ENCODE measurements around the gene EIF2B5.

Gene EIF2B5

GRCh38 chr3:184175506-184175905 is 40.3 kb downstream of the EIF2B5 start:
- no peak for DNase-seq
- CTCF ChIA-PET = interaction anchor here (1.0 kb wide), 1 partner anchor 19 kb away, joined by 3 read pairs; no protein-coding TSS in a partner anchor
- no peaks in the 10 kb centered on the region for H3K27me3 ChIP-seq (replicated peaks in 2 of 5; ENCODE audit: control insufficient read depth in 4 of 5, insufficient read depth in 5 of 5, low read length in 4 of 5)
- peaks cover 15 to 56% (median 41%) of the 10 kb centered on the region in 4 experiments for H3K36me3 ChIP-seq (ENCODE audit: control insufficient read depth in 4 of 4, insufficient read depth in 4 of 4, low read length in 3 of 4)
- peak overlapping the region; percentile 70 to 98 (median 87) for H3K4me3 ChIP-seq (ENCODE audit: control insufficient read depth in 1 of 7, extremely low read depth in 1 of 7, insufficient read depth in 4 of 7, low read depth in 2 of 7, low read length in 6 of 7)
- no peaks in the 10 kb centered on the region for H3K9me3 ChIP-seq (ENCODE audit: control extremely low read depth in 1 of 5, control insufficient read depth in 4 of 5, insufficient read depth in 2 of 5, low read depth in 1 of 5, low read length in 4 of 5)
- 37% methylated on average over 8 of the region's 8 CpGs for WGBS (ENCODE audit: insufficient coverage)
- peak overlapping the region in 1 of 2 experiments; percentile 82 for H3K27ac ChIP-seq (ENCODE audit: insufficient read depth in 1 of 2, low read depth in 1 of 2, low read length in 2 of 2, poor library complexity in 1 of 2, severe bottlenecking in 2 of 2)
- peaks cover 2 to 20% (median 20%) of the 10 kb centered on the region in 4 experiments for H3K4me1 ChIP-seq (ENCODE audit: control extremely low read depth in 1 of 4, control insufficient read depth in 4 of 4, insufficient read depth in 4 of 4, low read length in 3 of 4)
- POLR2A ChIA-PET = interaction anchor here (1.2 kb wide), 1 partner anchor 20 kb away, joined by 3 read pairs; the partner anchor contains the start of gene DVL3

DNA sequence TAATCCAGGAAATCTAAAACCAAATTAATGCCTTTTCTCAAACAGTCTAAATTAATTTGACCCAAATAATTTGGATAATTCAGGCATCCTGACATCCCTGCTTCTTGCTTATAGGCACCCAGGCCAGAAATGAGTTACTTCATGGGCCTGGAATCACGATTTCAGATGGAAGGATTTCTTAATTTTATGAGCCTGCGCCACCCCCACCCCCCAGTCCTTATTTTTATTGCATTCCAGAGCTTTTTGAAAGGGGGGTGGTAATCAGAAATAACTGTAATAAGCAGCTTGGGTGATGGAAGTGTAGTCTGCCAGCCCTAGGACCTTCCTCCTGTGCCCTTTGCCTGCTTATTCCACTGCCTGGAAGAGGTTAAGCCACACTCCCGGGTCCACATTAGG is 40.8 kb downstream of the EIF2B5 start:
- peak overlapping the region in 6 of 7 experiments; percentile 70 to 98 (median 90) for H3K4me3 ChIP-seq (ENCODE audit: control insufficient read depth in 1 of 7, extremely low read depth in 1 of 7, insufficient read depth in 4 of 7, low read depth in 2 of 7, low read length in 6 of 7)
- H3K4me1 ChIP-seq (ENCODE audit: control extremely low read depth in 1 of 4, control insufficient read depth in 4 of 4, insufficient read depth in 4 of 4, low read length in 3 of 4) = peaks cover 2 to 20% (median 20%) of the 10 kb centered on the region in 4 experiments
- H3K9me3 ChIP-seq (ENCODE audit: control extremely low read depth in 1 of 5, control insufficient read depth in 4 of 5, insufficient read depth in 2 of 5, low read depth in 1 of 5, low read length in 4 of 5) = no peaks in the 10 kb centered on the region
- DNase-seq = no peak
- CTCF ChIA-PET = interaction anchor here (0.9 to 1.1 kb wide), 2 partner anchors 11 to 21 kb away, joined by 3 read pairs; partner anchors contain the start of gene DVL3
- POLR2A ChIA-PET = no interaction called here
- H3K27me3 ChIP-seq (replicated peaks in 2 of 5; ENCODE audit: control insufficient read depth in 4 of 5, insufficient read depth in 5 of 5, low read length in 4 of 5) = no peaks in the 10 kb centered on the region
- WGBS (ENCODE audit: insufficient coverage) = 50% methylated on average over 1 of the region's 3 CpGs
- peaks cover 15 to 56% (median 44%) of the 10 kb centered on the region in 4 experiments for H3K36me3 ChIP-seq (ENCODE audit: control insufficient read depth in 4 of 4, insufficient read depth in 4 of 4, low read length in 3 of 4)
- peak overlapping the region in 1 of 2 experiments; percentile 82 for H3K27ac ChIP-seq (ENCODE audit: insufficient read depth in 1 of 2, low read depth in 1 of 2, low read length in 2 of 2, poor library complexity in 1 of 2, severe bottlenecking in 2 of 2)

- Histone ChIP-seq H3K4me3 (ENCODE audit: control insufficient read depth in 1 of 7, extremely low read depth in 1 of 7, insufficient read depth in 4 of 7, low read depth in 2 of 7, low read length in 6 of 7) (peak overlapping the region in 6 of 7 experiments; percentile 19 to 98 (median 90)), H3K9me3 (ENCODE audit: control extremely low read depth in 1 of 5, control insufficient read depth in 4 of 5, insufficient read depth in 2 of 5, low read depth in 1 of 5, low read length in 4 of 5) (no peaks in the 10 kb centered on the region), H3K36me3 (ENCODE audit: control insufficient read depth in 4 of 4, insufficient read depth in 4 of 4, low read length in 3 of 4) (peaks cover 17 to 56% (median 46%) of the 10 kb centered on the region in 4 experiments), H3K4me1 (ENCODE audit: control extremely low read depth in 1 of 4, control insufficient read depth in 4 of 4, insufficient read depth in 4 of 4, low read length in 3 of 4) (peaks cover 2 to 20% (median 20%) of the 10 kb centered on the region in 4 experiments), H3K27me3 (replicated peaks in 2 of 5; ENCODE audit: control insufficient read depth in 4 of 5, insufficient read depth in 5 of 5, low read length in 4 of 5) (no peaks in the 10 kb centered on the region), H3K27ac (ENCODE audit: insufficient read depth in 1 of 2, low read depth in 1 of 2, low read length in 2 of 2, poor library complexity in 1 of 2, severe bottlenecking in 2 of 2) (peak overlapping the region in 1 of 2 experiments; percentile 82)
- DNase-seq = peak; percentile 30 to 66 (median 58)
- ChIA-PET POLR2A (no interaction called here), CTCF (interaction anchor here (0.7 to 1.3 kb wide), 6 partner anchors 10 to 272 kb away, joined by 3 read pairs; partner anchors contain the start of genes DVL3 and EEF1AKMT4)
- 80% methylated on average over 13 of the region's 19 CpGs for WGBS (ENCODE audit: insufficient coverage)
Observed at GRCh38 chr3:184176377-184177330, 41.5 kb downstream of the EIF2B5 start.

- ChIA-PET CTCF (interaction anchor here (0.6 to 1.3 kb wide), 5 partner anchors 11 to 629 kb away, joined by 3 read pairs; partner anchors contain the start of gene EEF1AKMT4), POLR2A (no interaction called here)
- Histone ChIP-seq H3K9me3 (ENCODE audit: control extremely low read depth in 1 of 5, control insufficient read depth in 4 of 5, insufficient read depth in 2 of 5, low read depth in 1 of 5, low read length in 4 of 5) (no peaks in the 10 kb centered on the region), H3K4me3 (ENCODE audit: control insufficient read depth in 1 of 7, extremely low read depth in 1 of 7, insufficient read depth in 4 of 7, low read depth in 2 of 7, low read length in 6 of 7) (no peak overlapping the region), H3K36me3 (ENCODE audit: control insufficient read depth in 4 of 4, insufficient read depth in 4 of 4, low read length in 3 of 4) (peaks cover 22 to 57% (median 48%) of the 10 kb centered on the region in 4 experiments), H3K27me3 (replicated peaks in 2 of 5; ENCODE audit: control insufficient read depth in 4 of 5, insufficient read depth in 5 of 5, low read length in 4 of 5) (no peaks in the 10 kb centered on the region), H3K4me1 (ENCODE audit: control extremely low read depth in 1 of 4, control insufficient read depth in 4 of 4, insufficient read depth in 4 of 4, low read length in 3 of 4) (peaks cover 2 to 20% (median 20%) of the 10 kb centered on the region in 4 experiments), H3K27ac (ENCODE audit: insufficient read depth in 1 of 2, low read depth in 1 of 2, low read length in 2 of 2, poor library complexity in 1 of 2, severe bottlenecking in 2 of 2) (peak overlapping the region in 1 of 2 experiments; percentile 82)
- no peak for DNase-seq
- 81% methylated on average over 3 of the region's 4 CpGs for WGBS (ENCODE audit: insufficient coverage)
Observed at GRCh38 chr3:184177331-184177731, 42.2 kb downstream of the EIF2B5 start.

GRCh38 chr3:184177767-184178306 is 42.7 kb downstream of the EIF2B5 start:
- Histone ChIP-seq H3K27me3 (replicated peaks in 2 of 5; ENCODE audit: control insufficient read depth in 4 of 5, insufficient read depth in 5 of 5, low read length in 4 of 5) (no peaks in the 10 kb centered on the region), H3K36me3 (ENCODE audit: control insufficient read depth in 4 of 4, insufficient read depth in 4 of 4, low read length in 3 of 4) (peaks cover 27 to 62% (median 53%) of the 10 kb centered on the region in 4 experiments), H3K4me3 (ENCODE audit: control insufficient read depth in 1 of 7, extremely low read depth in 1 of 7, insufficient read depth in 4 of 7, low read depth in 2 of 7, low read length in 6 of 7) (no peak overlapping the region), H3K9me3 (ENCODE audit: control extremely low read depth in 1 of 5, control insufficient read depth in 4 of 5, insufficient read depth in 2 of 5, low read depth in 1 of 5, low read length in 4 of 5) (no peaks in the 10 kb centered on the region), H3K27ac (ENCODE audit: insufficient read depth in 1 of 2, low read depth in 1 of 2, low read length in 2 of 2, poor library complexity in 1 of 2, severe bottlenecking in 2 of 2) (peak overlapping the region in 1 of 2 experiments; percentile 82), H3K4me1 (ENCODE audit: control extremely low read depth in 1 of 4, control insufficient read depth in 4 of 4, insufficient read depth in 4 of 4, low read length in 3 of 4) (peaks cover 2 to 20% (median 20%) of the 10 kb centered on the region in 4 experiments)
- POLR2A ChIA-PET = no interaction called here
- 93% methylated on average over 11 of the region's 14 CpGs for WGBS (ENCODE audit: insufficient coverage)
- no peak for DNase-seq
- CTCF ChIA-PET = interaction anchor here (0.6 to 1.3 kb wide), 4 partner anchors 50 to 630 kb away, joined by 3 read pairs; partner anchors contain the start of gene EEF1AKMT4

DNA sequence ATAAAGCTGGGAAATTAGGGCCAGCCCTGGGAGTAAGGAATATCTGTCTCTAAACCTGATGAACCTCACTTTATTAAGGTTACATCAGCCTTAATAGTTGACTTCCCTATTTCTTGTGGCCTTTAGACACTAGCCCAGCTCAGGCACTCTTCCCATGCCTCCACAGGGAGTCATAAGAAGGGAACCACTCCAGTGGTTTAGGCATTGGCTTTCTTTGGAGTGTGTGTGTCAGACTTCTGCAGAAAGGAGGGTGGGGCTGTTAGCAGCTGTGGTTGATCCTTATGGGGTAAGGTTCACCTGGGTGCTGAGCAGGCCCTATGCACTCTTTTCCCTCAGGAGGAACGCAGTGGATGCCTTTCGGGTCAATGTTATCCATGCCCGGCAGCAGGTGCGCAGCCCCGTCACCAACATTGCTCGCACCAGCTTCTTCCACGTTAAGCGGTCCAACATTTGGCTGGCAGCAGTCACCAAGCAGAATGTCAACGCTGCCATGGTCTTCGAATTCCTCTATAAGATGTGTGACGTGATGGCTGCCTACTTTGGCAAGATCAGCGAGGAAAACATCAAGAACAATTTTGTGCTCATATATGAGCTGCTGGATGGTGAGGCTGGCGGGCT is 43.5 kb downstream of the EIF2B5 start:
- CTCF ChIA-PET = interaction anchor here (0.5 to 0.9 kb wide), 2 partner anchors 49 to 136 kb away, joined by 3 read pairs; no protein-coding TSS in a partner anchor
- POLR2A ChIA-PET = no interaction called here
- no peak for DNase-seq
- H3K27me3 ChIP-seq (replicated peaks in 2 of 5; ENCODE audit: control insufficient read depth in 4 of 5, insufficient read depth in 5 of 5, low read length in 4 of 5) = no peaks in the 10 kb centered on the region
- H3K27ac ChIP-seq (ENCODE audit: insufficient read depth in 1 of 2, low read depth in 1 of 2, low read length in 2 of 2, poor library complexity in 1 of 2, severe bottlenecking in 2 of 2) = no peak overlapping the region
- peaks cover 2 to 20% (median 20%) of the 10 kb centered on the region in 4 experiments for H3K4me1 ChIP-seq (ENCODE audit: control extremely low read depth in 1 of 4, control insufficient read depth in 4 of 4, insufficient read depth in 4 of 4, low read length in 3 of 4)
- no peak overlapping the region for H3K4me3 ChIP-seq (ENCODE audit: control insufficient read depth in 1 of 7, extremely low read depth in 1 of 7, insufficient read depth in 4 of 7, low read depth in 2 of 7, low read length in 6 of 7)
- 97% methylated on average over 13 of the region's 13 CpGs for WGBS (ENCODE audit: insufficient coverage)
- H3K9me3 ChIP-seq (ENCODE audit: control extremely low read depth in 1 of 5, control insufficient read depth in 4 of 5, insufficient read depth in 2 of 5, low read depth in 1 of 5, low read length in 4 of 5) = no peaks in the 10 kb centered on the region
- H3K36me3 ChIP-seq (ENCODE audit: control insufficient read depth in 4 of 4, insufficient read depth in 4 of 4, low read length in 3 of 4) = peaks cover 30 to 70% (median 60%) of the 10 kb centered on the region in 4 experiments
